Transverse colon (tissue), 4 donors: Measurements from ENCODE around the gene FER1L5.

ENCODE experiments used
- CTCF ChIP-seq, 5 experiments: fragments of 200-600 bp in 3 of 5; fragments of 450-650 bp in 2 of 5; sonication (generic) in 3 of 5; IDR thresholded peaks; 1 replicate in 2 of 5; 2 replicates in 3 of 5; pipeline ENCODE4 v1.5.1; 2016 to 2017; ENCODE audit warnings: antibody characterized with exemption in 5 of 5, inconsistent platforms in 3 of 5, mild to moderate bottlenecking in 2 of 5, moderate library complexity in 1 of 5
- POLR2A ChIP-seq: fragments of 450-650 bp; IDR thresholded peaks from one replicate; pipeline ENCODE4 v1.6.1; 2016; ENCODE audit warnings: antibody characterized with exemption, mild to moderate bottlenecking, moderate library complexity
- POLR2AphosphoS5 ChIP-seq, 3 donors: sonication (generic); formaldehyde crosslinking; IDR thresholded peaks; one replicate each; pipeline ENCODE4 v1.6.1; 2016; ENCODE audit warnings: antibody characterized with exemption in 3 of 3

GRCh38 chr2:96700086-96700485 lies 57.5 kb downstream of the FER1L5 start:
- TF ChIP-seq CTCF (IDR thresholded peaks at IDR 0.05) (no peak), POLR2A (no peak), POLR2AphosphoS5 (IDR thresholded peaks at IDR 0.05) (no peak)
